HepG2 (cell line): ENCODE results near the gene TFEB. TPM values are rescaled to one million over a fixed set of nuclear protein-coding genes. Genes with fewer than 3 reads are reported as not detected.
A peak's percentile ranks its signal among the peaks of the same experiment; 100 is the strongest.

ENCODE experiments used
- ATAC-seq: fragments of 200-7000 bp; cut with Tn5 transposase; 3 replicates; pipeline ENCODE4 v1.9.1; 2020; ENCODE audit warnings: mild to moderate bottlenecking, moderate library complexity
- BruUV-seq: library from RNA; stranded (reverse); fragments of 400-500 nt; replicated peaks from 2 replicates; lab custom pipeline; 2021; lab: Mats Ljungman, UMichigan
- CTCF ChIA-PET: fragments of 300-600 bp; formaldehyde crosslinking; extraction: SDS; loops from one replicate; lab custom pipeline; 2021; ENCODE audit warnings: low total read pairs, inconsistent platforms, low intra/inter-chr PET ratio; lab: Yijun Ruan, JAX
- POLR2A ChIA-PET: fragments of 350-600 bp; sonication (Branson Sonifier 250); formaldehyde crosslinking; loops from one replicate; lab custom pipeline; 2020; ENCODE audit warnings: antibody characterized with exemption, inconsistent platforms; lab: Yijun Ruan, JAX
- DNase-seq: peaks from one replicate; pipeline ENCODE4 v3.0.0-alpha.2; 2015; ENCODE audit warnings: low spot score
- FAIRE-seq: peaks from 3 replicates; lab custom pipeline; 2011; peaks lifted over from hg19 to GRCh38; lab: Jason Lieb, UNC
- H2AFZ ChIP-seq: one replicate; pipeline ENCODE4 v1.6.1; 2011; ENCODE audit warnings: low read length, inconsistent platforms
- H3K27ac ChIP-seq: fragments of 300-600 bp; 3 replicates; pipeline ENCODE4 v1.8.0; 2011; ENCODE audit warnings: mixed run types, mild to moderate bottlenecking, mixed read lengths, low read length, inconsistent platforms; ENCODE audit not compliant: insufficient read depth; ENCODE audit errors: extremely low read length
- H3K27me3 ChIP-seq, 2 experiments: fragments of 200-600 bp in 1 of 2; 2 replicates in 1 of 2; 3 replicates in 1 of 2; pipeline versions ENCODE4 v1.6.0 to v1.8.0; 2011; ENCODE audit warnings: low read length in 2 of 2, mild to moderate bottlenecking in 2 of 2, moderate library complexity in 2 of 2, inconsistent platforms in 1 of 2; ENCODE audit not compliant: insufficient read depth in 2 of 2, control insufficient read depth in 1 of 2
- H3K36me3 ChIP-seq, 2 experiments: fragments of 200-600 bp in 1 of 2; replicated peaks in 1 of 2; 2 replicates in 1 of 2; 3 replicates in 1 of 2; pipeline versions ENCODE4 v1.5.1 to v1.8.0; 2011; ENCODE audit warnings: low read length in 2 of 2, inconsistent platforms in 1 of 2; ENCODE audit not compliant: insufficient read depth in 2 of 2, control insufficient read depth in 1 of 2
- H3K4me1 ChIP-seq: 2 replicates; pipeline ENCODE4 v1.5.1; 2012; ENCODE audit warnings: low read length, inconsistent platforms; ENCODE audit not compliant: insufficient read depth
- H3K4me2 ChIP-seq: 2 replicates; pipeline ENCODE4 v1.6.0; 2011; ENCODE audit warnings: low read depth, low read length, inconsistent platforms
- H3K4me3 ChIP-seq, 3 experiments: fragments of 200-600 bp in 1 of 3; sonication (generic), shearing (Covaris generic) in 1 of 3; replicated peaks in 1 of 3; 2 replicates each; pipeline ENCODE4 v1.5.1; 2011 to 2016; ENCODE audit warnings: low read length in 3 of 3, inconsistent platforms in 2 of 3, low read depth in 2 of 3, mild to moderate bottlenecking in 2 of 3, control low read depth in 1 of 3, mixed read lengths in 1 of 3; ENCODE audit not compliant: insufficient read depth in 1 of 3
- H3K79me2 ChIP-seq: one replicate; pipeline ENCODE4 v1.6.1; 2011; ENCODE audit warnings: low read length, inconsistent platforms; ENCODE audit not compliant: insufficient read depth
- H3K9ac ChIP-seq: 2 replicates; pipeline ENCODE4 v1.6.0; 2011; ENCODE audit warnings: mild to moderate bottlenecking, low read depth, low read length, inconsistent platforms; ENCODE audit not compliant: insufficient read depth
- H3K9me3 ChIP-seq: 2 replicates; pipeline ENCODE4 v1.5.1; 2012; ENCODE audit warnings: mild to moderate bottlenecking, low read length
- H4K20me1 ChIP-seq: 2 replicates; pipeline ENCODE4 v1.6.0; 2011; ENCODE audit warnings: inconsistent platforms, mild to moderate bottlenecking, low read length, moderate library complexity; ENCODE audit not compliant: insufficient read depth
- FOSL2 ChIP-seq: sonication (generic); formaldehyde crosslinking; IDR thresholded peaks from 2 replicates; pipeline ENCODE4 v1.4.0; 2020; ENCODE audit warnings: missing genetic modification reagents
- NAIF1 ChIP-seq: sonication (generic); formaldehyde crosslinking; IDR thresholded peaks from 2 replicates; pipeline ENCODE4 v1.5.0; 2020; ENCODE audit warnings: mild to moderate bottlenecking, missing genetic modification reagents, borderline replicate concordance
- PHB2 ChIP-seq: fragments of 450-650 bp; IDR thresholded peaks from 2 replicates; pipeline ENCODE4 v1.6.1; 2018; ENCODE audit not compliant: partially characterized antibody
- ZBTB21 ChIP-seq: sonication (generic); formaldehyde crosslinking; IDR thresholded peaks from 2 replicates; pipeline ENCODE4 v1.4.0; 2020; ENCODE audit warnings: missing genetic modification reagents
- ZBTB33 ChIP-seq: sonication (generic); formaldehyde crosslinking; IDR thresholded peaks from 2 replicates; pipeline ENCODE4 v1.4.0; 2020; ENCODE audit warnings: missing genetic modification reagents
- ZFP62 ChIP-seq: sonication (generic); formaldehyde crosslinking; IDR thresholded peaks from 2 replicates; pipeline ENCODE4 v1.4.0; 2020; ENCODE audit warnings: missing genetic modification reagents
- ZNF331 ChIP-seq: sonication (generic); formaldehyde crosslinking; IDR thresholded peaks from 2 replicates; pipeline ENCODE4 v1.4.0; 2020; ENCODE audit warnings: missing genetic modification reagents
- ZNF772 ChIP-seq: sonication (generic); formaldehyde crosslinking; IDR thresholded peaks from 2 replicates; pipeline ENCODE4 v1.5.0; 2020; ENCODE audit warnings: mild to moderate bottlenecking, missing genetic modification reagents
- ZNF790 ChIP-seq: sonication (generic); formaldehyde crosslinking; IDR thresholded peaks from 2 replicates; pipeline ENCODE4 v1.8.0; 2022; ENCODE audit warnings: missing genetic modification reagents, mild to moderate bottlenecking, borderline replicate concordance
- WGBS: methylation state at CpG from one replicate; pipeline ENCODE4 v1.1.6; 2017; ENCODE audit warnings: low lambda C conversion rate; 5-methylcytosine and 5-hydroxymethylcytosine counted together
- in situ Hi-C: cut with HindIII; loops from 2 replicates; pipeline ENCODE4 v1.10.0; 2017; ENCODE audit warnings: low pct_unique_long_range_greater_than_20kb; ENCODE audit not compliant: extremely low pct_ligation_motif_present
- intact Hi-C: fragments of 100-400 bp; cut with micrococcal nuclease; formaldehyde crosslinking; loops from one replicate; pipeline ENCODE4 v1.10.0; 2022; ENCODE audit not compliant: unreplicated experiment
- polyA plus RNA-seq, 8 experiments: library from polyadenylated mRNA; depleted of rRNA in 3 of 8; stranded (reverse) in 7 of 8; unstranded in 1 of 8; fragments of >200 nt; fragmentation: Illumina TruSeq in 4 of 8; extraction: Trizol in 4 of 8; gene quantifications; 2 replicates each; pipeline versions ENCODE4 v1.2.1 to v1.2.3, GENCODE V29; 2011 to 2016; ENCODE audit warnings: low read depth in 4 of 8, missing spikeins in 1 of 8, mixed read lengths in 1 of 8; ENCODE audit not compliant: insufficient read depth in 1 of 8
- total RNA-seq, 5 experiments: library from RNA; depleted of rRNA; stranded (reverse); fragments of >200 nt; fragmentation: Illumina TruSeq; extraction: Trizol; gene quantifications; 2 replicates each; pipeline ENCODE4 v1.2.3, GENCODE V29; 2016; ENCODE audit warnings: low read depth in 1 of 5

TFEB gene
- total and polyA plus RNA-seq, 2 of the 13 experiments (the other 11 are each of a cell fraction or from before 2014, with no cell fraction given): 13.3 to 18.7 TPM

GRCh38 chr6:41736186-41736733, 852 bp upstream of the TFEB start:
- WGBS: 91% methylated on average over 6 of the region's 6 CpGs
- FAIRE-seq: no peak
- Histone ChIP-seq H3K4me3 (peak overlapping the region in 2 of 3 experiments; percentile 51 to 76; a peak in 3 of 6 replicates), H3K9me3 (no peaks in the 10 kb centered on the region), H3K27ac (peak overlapping the region; percentile 51), H3K9ac (peak overlapping the region; percentile 51; the same call in 1 of the 2 replicates), H2AFZ (no peak overlapping the region), H3K27me3 (no peaks in the 10 kb centered on the region; a peak in 1 of 5 replicates), H3K36me3 (no peaks in the 10 kb centered on the region), H4K20me1 (no peaks in the 10 kb centered on the region), H3K4me2 (peak overlapping the region; percentile 90), H3K79me2 (peaks cover 3% of the 10 kb centered on the region), H3K4me1 (peaks cover 71% of the 10 kb centered on the region)
- in situ Hi-C loops (loop anchor here (5.0 kb wide), 1 partner anchor 41 kb away; the partner anchor contains the start of gene FRS3), intact Hi-C loops (no loop called here)
- no peak for ATAC-seq
- no peak for DNase-seq
- TF ChIP-seq ZNF772 (CRISPR knock-in tag) (0 out of 2 replicates have a peak, but pooled peaks have one; percentile 4), PHB2 (no peak), ZBTB21 (CRISPR knock-in tag) (0 out of 2 replicates have a peak, but pooled peaks have one; percentile 4), ZNF331 (no peak), ZFP62 (CRISPR knock-in tag) (no peak), ZBTB33 (CRISPR knock-in tag) (peak; percentile 40; the same call in 1 of the 2 replicates), FOSL2 (CRISPR knock-in tag) (no peak), ZNF790 (CRISPR knock-in tag) (no peak), NAIF1 (0 out of 2 replicates have a peak, but pooled peaks have one; percentile 9)
- no TSS peak for BruUV-seq
- ChIA-PET CTCF (interaction anchor here (1.0 to 3.0 kb wide), 4 partner anchors 40 to 51 kb away, joined by 5 to 44 read pairs (median 8); partner anchors contain the start of genes FRS3 and TOMM6), POLR2A (interaction anchor here (4.7 to 10.4 kb wide), 3 partner anchors 11 to 51 kb away, joined by 60 to 120 read pairs (median 112); partner anchors contain the start of genes PGC and TOMM6)
